Liver (tissue), 9 donors: ENCODE results near the gene ACP7. TPM values are rescaled to one million over a fixed set of nuclear protein-coding genes. Genes with fewer than 3 reads are reported as not detected.
A peak's percentile ranks its signal among the peaks of the same experiment; 100 is the strongest.

ENCODE experiments used
- DNase-seq: peaks from one replicate; pipeline ENCODE4 v3.0.0-alpha.2; 2017; ENCODE audit warnings: low spot score
- H3K27ac ChIP-seq, 2 donors: one replicate each; pipeline ENCODE4 v1.7.0; 2013; ENCODE audit warnings: inconsistent platforms in 2 of 2, low read length in 2 of 2, control low read depth in 1 of 2, low read depth in 1 of 2, mild to moderate bottlenecking in 1 of 2
- H3K27me3 ChIP-seq, 4 donors: one replicate each; pipeline versions ENCODE4 v1.6.1 to v1.7.0; 2013; ENCODE audit warnings: low read length in 3 of 4, inconsistent platforms in 1 of 4, mild to moderate bottlenecking in 1 of 4, moderate library complexity in 1 of 4; ENCODE audit not compliant: control insufficient read depth in 4 of 4, insufficient read depth in 4 of 4
- H3K36me3 ChIP-seq, 4 donors: one replicate each; pipeline versions ENCODE4 v1.6.1 to v1.7.0; 2013; ENCODE audit warnings: low read length in 3 of 4, mild to moderate bottlenecking in 3 of 4, low read depth in 1 of 4, moderate library complexity in 1 of 4; ENCODE audit not compliant: control insufficient read depth in 4 of 4, insufficient read depth in 3 of 4
- H3K4me1 ChIP-seq, 4 donors: one replicate each; pipeline versions ENCODE4 v1.6.1 to v1.7.0; 2013; ENCODE audit warnings: low read length in 3 of 4, mild to moderate bottlenecking in 3 of 4, moderate library complexity in 1 of 4; ENCODE audit not compliant: control insufficient read depth in 4 of 4, insufficient read depth in 4 of 4
- H3K4me3 ChIP-seq, 3 donors: one replicate each; pipeline versions ENCODE4 v1.6.1 to v1.7.0; 2013; ENCODE audit warnings: low read length in 3 of 3, control low read depth in 1 of 3, low read depth in 1 of 3, mild to moderate bottlenecking in 1 of 3
- H3K9ac ChIP-seq, 2 donors: one replicate each; pipeline ENCODE4 v1.7.0; 2013; ENCODE audit warnings: low read length in 2 of 2, mild to moderate bottlenecking in 2 of 2, moderate library complexity in 2 of 2, control low read depth in 1 of 2, low read depth in 1 of 2
- H3K9me3 ChIP-seq, 4 donors: one replicate each; pipeline versions ENCODE4 v1.6.1 to v1.7.0; 2013; ENCODE audit warnings: low read length in 3 of 4; ENCODE audit not compliant: control insufficient read depth in 4 of 4
- EGR1 ChIP-seq, 2 donors: IDR thresholded peaks; 2 replicates each; pipeline ENCODE4 v1.6.1; 2016 to 2018; ENCODE audit warnings: antibody characterized with exemption in 2 of 2, low read depth in 2 of 2
- FOXA1 ChIP-seq: IDR thresholded peaks from 2 replicates; pipeline ENCODE4 v1.6.1; 2016; ENCODE audit warnings: antibody characterized with exemption
- GABPA ChIP-seq, 2 donors: IDR thresholded peaks in 1 of 2; conservative IDR thresholded peaks in 1 of 2; 2 replicates each; pipeline ENCODE4 v1.6.1; 2016; ENCODE audit warnings: antibody characterized with exemption in 2 of 2, mild to moderate bottlenecking in 1 of 2, moderate library complexity in 1 of 2
- HNF4A ChIP-seq, 2 donors: conservative IDR thresholded peaks; 2 replicates each; pipeline ENCODE4 v1.6.1; 2016; ENCODE audit warnings: antibody characterized with exemption in 2 of 2, mild to moderate bottlenecking in 2 of 2
- HNF4G ChIP-seq: IDR thresholded peaks from 2 replicates; pipeline ENCODE4 v1.6.1; 2016; ENCODE audit warnings: antibody characterized with exemption
- JUND ChIP-seq, 2 donors: IDR thresholded peaks; 2 replicates each; pipeline ENCODE4 v1.6.1; 2016; ENCODE audit warnings: antibody characterized with exemption in 2 of 2
- NR2F2 ChIP-seq: IDR thresholded peaks from 2 replicates; pipeline ENCODE4 v1.6.1; 2016; ENCODE audit warnings: antibody characterized with exemption
- RAD21 ChIP-seq, 2 donors: IDR thresholded peaks; 2 replicates each; pipeline ENCODE4 v1.6.1; 2016; ENCODE audit warnings: antibody characterized with exemption in 2 of 2, mild to moderate bottlenecking in 2 of 2
- RXRA ChIP-seq, 2 donors: IDR thresholded peaks; 2 replicates each; pipeline ENCODE4 v1.6.1; 2017 to 2018; ENCODE audit warnings: antibody characterized with exemption in 2 of 2, mild to moderate bottlenecking in 1 of 2
- SP1 ChIP-seq: IDR thresholded peaks from 2 replicates; pipeline ENCODE4 v1.6.1; 2018; ENCODE audit warnings: antibody characterized with exemption, mild to moderate bottlenecking
- TAF1 ChIP-seq: conservative IDR thresholded peaks from 2 replicates; pipeline ENCODE4 v1.6.1; 2016; ENCODE audit warnings: antibody characterized with exemption, mild to moderate bottlenecking
- YY1 ChIP-seq: IDR thresholded peaks from 2 replicates; pipeline ENCODE4 v1.6.1; 2016; ENCODE audit warnings: antibody characterized with exemption, mild to moderate bottlenecking
- WGBS: extraction: QIAGEN DNeasy Blood & Tissue Kit; methylation state at CpG from one replicate; pipeline ENCODE4 v1.1.7; 2013; 5-methylcytosine and 5-hydroxymethylcytosine counted together
- polyA plus RNA-seq, 2 donors: library from polyadenylated mRNA; stranded (reverse) in 1 of 2; unstranded in 1 of 2; fragments of 200-250 nt in 1 of 2; fragments of >200 nt in 1 of 2; fragmentation: Nextera tagmentation in 1 of 2; extraction: Ambion mirVana in 1 of 2; gene quantifications; one replicate each; pipeline versions ENCODE4 v1.2.1 to v1.2.3, GENCODE V29; 2013 to 2015
- total RNA-seq, 2 donors: library from RNA; depleted of rRNA; stranded (reverse); fragments of >200 nt; gene quantifications; one replicate each; pipeline ENCODE4 v1.2.3, GENCODE V29; 2014
- TF ChIP-seq, protein P1 (sequence below): IDR thresholded peaks from 2 replicates; pipeline ENCODE4 v1.6.1; 2016; ENCODE audit warnings: antibody characterized with exemption
- TF ChIP-seq, protein P2 (sequence below): fragments of 150-350 bp; IDR thresholded peaks from 2 replicates; pipeline ENCODE4 v1.5.1; 2017; ENCODE audit warnings: improper control_type of control experiment, low read depth, low read length; ENCODE audit not compliant: missing input control
- TF ChIP-seq, protein P3 (sequence below): IDR thresholded peaks from 2 replicates; pipeline ENCODE4 v1.6.1; 2016; ENCODE audit warnings: antibody characterized with exemption
- TF ChIP-seq, protein P4 (sequence below): IDR thresholded peaks from 2 replicates; pipeline ENCODE4 v1.6.1; 2016; ENCODE audit warnings: antibody characterized with exemption, mild to moderate bottlenecking
- TF ChIP-seq, protein P5 (sequence below): IDR thresholded peaks from 2 replicates; pipeline ENCODE4 v1.6.1; 2016; ENCODE audit warnings: antibody characterized with exemption
- donor health status: healthy.
- donor health status: healthy.
- donor health status: healthy.
- donor health status: healthy.
- donor health status: healthy.

The ACP7 gene
- total and polyA plus RNA-seq, 4 donors, result 0.05 TPM; not detected in 3

DNA sequence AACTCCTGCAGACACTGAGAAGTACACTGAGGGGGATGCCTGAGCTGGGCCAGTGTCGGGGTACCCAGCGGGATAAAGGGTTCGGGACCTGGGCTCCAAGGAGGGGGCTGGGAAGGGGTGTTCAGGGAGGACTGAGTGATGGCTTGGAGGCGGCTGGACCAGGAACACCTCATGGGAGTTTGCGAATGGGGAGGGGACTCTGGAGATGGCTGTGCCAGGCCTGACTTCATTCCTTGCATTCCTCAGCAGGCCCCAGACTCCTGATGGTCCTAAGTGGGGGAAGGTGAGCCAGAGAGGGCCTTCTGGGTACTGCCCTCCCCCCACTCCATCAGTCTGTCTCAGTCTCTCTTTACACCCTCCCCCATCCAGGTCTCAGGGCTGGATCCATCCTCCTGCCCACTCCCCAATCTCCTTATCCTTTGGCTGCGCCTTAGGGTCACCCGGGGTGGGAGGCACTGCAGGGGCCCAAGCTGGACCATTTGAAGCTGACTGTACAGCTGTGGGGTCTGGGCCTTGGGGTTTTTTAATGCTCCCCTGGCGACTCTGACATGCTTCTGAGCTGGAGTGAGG lies 55.2 kb downstream of the ACP7 start:
- TF ChIP-seq, protein P1, sequence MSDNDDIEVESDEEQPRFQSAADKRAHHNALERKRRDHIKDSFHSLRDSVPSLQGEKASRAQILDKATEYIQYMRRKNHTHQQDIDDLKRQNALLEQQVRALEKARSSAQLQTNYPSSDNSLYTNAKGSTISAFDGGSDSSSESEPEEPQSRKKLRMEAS, result no peak
- no peak for TF ChIP-seq FOXA1
- no peak for TF ChIP-seq RXRA (IDR thresholded peaks at IDR 0.05)
- no peak for TF ChIP-seq NR2F2
- TF ChIP-seq, protein P2, sequence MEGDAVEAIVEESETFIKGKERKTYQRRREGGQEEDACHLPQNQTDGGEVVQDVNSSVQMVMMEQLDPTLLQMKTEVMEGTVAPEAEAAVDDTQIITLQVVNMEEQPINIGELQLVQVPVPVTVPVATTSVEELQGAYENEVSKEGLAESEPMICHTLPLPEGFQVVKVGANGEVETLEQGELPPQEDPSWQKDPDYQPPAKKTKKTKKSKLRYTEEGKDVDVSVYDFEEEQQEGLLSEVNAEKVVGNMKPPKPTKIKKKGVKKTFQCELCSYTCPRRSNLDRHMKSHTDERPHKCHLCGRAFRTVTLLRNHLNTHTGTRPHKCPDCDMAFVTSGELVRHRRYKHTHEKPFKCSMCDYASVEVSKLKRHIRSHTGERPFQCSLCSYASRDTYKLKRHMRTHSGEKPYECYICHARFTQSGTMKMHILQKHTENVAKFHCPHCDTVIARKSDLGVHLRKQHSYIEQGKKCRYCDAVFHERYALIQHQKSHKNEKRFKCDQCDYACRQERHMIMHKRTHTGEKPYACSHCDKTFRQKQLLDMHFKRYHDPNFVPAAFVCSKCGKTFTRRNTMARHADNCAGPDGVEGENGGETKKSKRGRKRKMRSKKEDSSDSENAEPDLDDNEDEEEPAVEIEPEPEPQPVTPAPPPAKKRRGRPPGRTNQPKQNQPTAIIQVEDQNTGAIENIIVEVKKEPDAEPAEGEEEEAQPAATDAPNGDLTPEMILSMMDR, result no peak
- TF ChIP-seq, protein P3, sequence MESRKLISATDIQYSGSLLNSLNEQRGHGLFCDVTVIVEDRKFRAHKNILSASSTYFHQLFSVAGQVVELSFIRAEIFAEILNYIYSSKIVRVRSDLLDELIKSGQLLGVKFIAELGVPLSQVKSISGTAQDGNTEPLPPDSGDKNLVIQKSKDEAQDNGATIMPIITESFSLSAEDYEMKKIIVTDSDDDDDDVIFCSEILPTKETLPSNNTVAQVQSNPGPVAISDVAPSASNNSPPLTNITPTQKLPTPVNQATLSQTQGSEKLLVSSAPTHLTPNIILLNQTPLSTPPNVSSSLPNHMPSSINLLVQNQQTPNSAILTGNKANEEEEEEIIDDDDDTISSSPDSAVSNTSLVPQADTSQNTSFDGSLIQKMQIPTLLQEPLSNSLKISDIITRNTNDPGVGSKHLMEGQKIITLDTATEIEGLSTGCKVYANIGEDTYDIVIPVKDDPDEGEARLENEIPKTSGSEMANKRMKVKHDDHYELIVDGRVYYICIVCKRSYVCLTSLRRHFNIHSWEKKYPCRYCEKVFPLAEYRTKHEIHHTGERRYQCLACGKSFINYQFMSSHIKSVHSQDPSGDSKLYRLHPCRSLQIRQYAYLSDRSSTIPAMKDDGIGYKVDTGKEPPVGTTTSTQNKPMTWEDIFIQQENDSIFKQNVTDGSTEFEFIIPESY, result no peak
- TF ChIP-seq, protein P4, sequence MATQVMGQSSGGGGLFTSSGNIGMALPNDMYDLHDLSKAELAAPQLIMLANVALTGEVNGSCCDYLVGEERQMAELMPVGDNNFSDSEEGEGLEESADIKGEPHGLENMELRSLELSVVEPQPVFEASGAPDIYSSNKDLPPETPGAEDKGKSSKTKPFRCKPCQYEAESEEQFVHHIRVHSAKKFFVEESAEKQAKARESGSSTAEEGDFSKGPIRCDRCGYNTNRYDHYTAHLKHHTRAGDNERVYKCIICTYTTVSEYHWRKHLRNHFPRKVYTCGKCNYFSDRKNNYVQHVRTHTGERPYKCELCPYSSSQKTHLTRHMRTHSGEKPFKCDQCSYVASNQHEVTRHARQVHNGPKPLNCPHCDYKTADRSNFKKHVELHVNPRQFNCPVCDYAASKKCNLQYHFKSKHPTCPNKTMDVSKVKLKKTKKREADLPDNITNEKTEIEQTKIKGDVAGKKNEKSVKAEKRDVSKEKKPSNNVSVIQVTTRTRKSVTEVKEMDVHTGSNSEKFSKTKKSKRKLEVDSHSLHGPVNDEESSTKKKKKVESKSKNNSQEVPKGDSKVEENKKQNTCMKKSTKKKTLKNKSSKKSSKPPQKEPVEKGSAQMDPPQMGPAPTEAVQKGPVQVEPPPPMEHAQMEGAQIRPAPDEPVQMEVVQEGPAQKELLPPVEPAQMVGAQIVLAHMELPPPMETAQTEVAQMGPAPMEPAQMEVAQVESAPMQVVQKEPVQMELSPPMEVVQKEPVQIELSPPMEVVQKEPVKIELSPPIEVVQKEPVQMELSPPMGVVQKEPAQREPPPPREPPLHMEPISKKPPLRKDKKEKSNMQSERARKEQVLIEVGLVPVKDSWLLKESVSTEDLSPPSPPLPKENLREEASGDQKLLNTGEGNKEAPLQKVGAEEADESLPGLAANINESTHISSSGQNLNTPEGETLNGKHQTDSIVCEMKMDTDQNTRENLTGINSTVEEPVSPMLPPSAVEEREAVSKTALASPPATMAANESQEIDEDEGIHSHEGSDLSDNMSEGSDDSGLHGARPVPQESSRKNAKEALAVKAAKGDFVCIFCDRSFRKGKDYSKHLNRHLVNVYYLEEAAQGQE, result no peak
- TF ChIP-seq JUND (IDR thresholded peaks at IDR 0.05), result no peak
- TF ChIP-seq TAF1, result no peak
- no peak for TF ChIP-seq HNF4A (conservative IDR thresholded peaks at IDR 0.05)
- no peak for TF ChIP-seq EGR1 (IDR thresholded peaks at IDR 0.05; ENCODE audit: low read depth in 2 of 2)
- TF ChIP-seq GABPA (IDR thresholded peaks at IDR 0.05 in 1 of 2, conservative IDR thresholded peaks at IDR 0.05 in 1 of 2), result no peak
- TF ChIP-seq HNF4G, result no peak
- TF ChIP-seq SP1, result no peak
- TF ChIP-seq YY1, result no peak
- no peak for TF ChIP-seq RAD21 (IDR thresholded peaks at IDR 0.05)
- H3K27me3 ChIP-seq, result no peaks in the 10 kb centered on the region
- 86% methylated on average over 8 of the region's 8 CpGs for WGBS
- no peak overlapping the region for H3K9ac ChIP-seq
- no peak overlapping the region for H3K4me3 ChIP-seq
- H3K9me3 ChIP-seq, result no peaks in the 10 kb centered on the region
- peaks cover 2 to 15% (median 10%) of the 10 kb centered on the region in 4 donors for H3K4me1 ChIP-seq
- peak; percentile 24 for DNase-seq
- H3K27ac ChIP-seq, result no peak overlapping the region
- no peaks in the 10 kb centered on the region for H3K36me3 ChIP-seq

DNA sequence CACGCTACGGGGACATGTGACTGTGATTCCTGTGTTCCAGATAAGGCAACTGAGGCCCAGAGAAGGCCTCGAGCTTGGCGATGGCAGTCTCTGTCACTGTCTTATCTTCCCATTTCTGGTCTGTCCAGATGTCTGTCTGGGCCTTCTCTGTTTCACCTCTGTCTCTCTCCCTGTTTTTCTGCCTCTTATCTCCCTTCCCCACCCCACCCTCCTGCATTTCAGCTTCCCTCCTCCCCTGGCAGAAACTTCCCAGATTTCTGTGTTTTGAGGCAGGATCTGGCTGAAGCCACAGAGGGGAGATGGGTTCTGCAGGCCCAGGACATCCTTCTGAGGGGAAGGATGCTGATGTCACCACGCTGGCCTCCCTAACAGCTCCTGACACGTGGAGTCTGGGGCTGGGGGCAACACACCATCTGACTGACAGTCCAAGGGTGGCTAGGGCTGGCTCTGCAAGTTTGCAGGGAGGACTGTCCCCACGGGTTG lies 55.8 kb downstream of the ACP7 start:
- Histone ChIP-seq H3K4me1 (peaks cover 5 to 21% (median 17%) of the 10 kb centered on the region in 4 donors), H3K27ac (no peak overlapping the region), H3K27me3 (no peaks in the 10 kb centered on the region), H3K4me3 (no peak overlapping the region), H3K9ac (no peak overlapping the region), H3K9me3 (no peaks in the 10 kb centered on the region), H3K36me3 (no peaks in the 10 kb centered on the region)
- no peak for DNase-seq
- 59% methylated on average over 7 of the region's 7 CpGs for WGBS
- TF ChIP-seq, protein P2, result no peak
- TF ChIP-seq, protein P5, sequence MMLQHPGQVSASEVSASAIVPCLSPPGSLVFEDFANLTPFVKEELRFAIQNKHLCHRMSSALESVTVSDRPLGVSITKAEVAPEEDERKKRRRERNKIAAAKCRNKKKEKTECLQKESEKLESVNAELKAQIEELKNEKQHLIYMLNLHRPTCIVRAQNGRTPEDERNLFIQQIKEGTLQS, result no peak
- TF ChIP-seq RAD21 (IDR thresholded peaks at IDR 0.05), result no peak
- TF ChIP-seq, protein P1, result no peak
- no peak for TF ChIP-seq NR2F2
- TF ChIP-seq, protein P4, result no peak
- no peak for TF ChIP-seq YY1
- TF ChIP-seq RXRA (IDR thresholded peaks at IDR 0.05), result no peak
- TF ChIP-seq JUND (IDR thresholded peaks at IDR 0.05), result no peak
